T-cell (primary cell): Measurements from ENCODE around the gene NAT8L. TPM values are rescaled to one million over a fixed set of nuclear protein-coding genes. Genes with fewer than 3 reads are reported as not detected.
A peak's percentile ranks its signal among the peaks of the same experiment; 100 is the strongest.

Experiments
- ATAC-seq, 4 experiments: fragments of 200-7000 bp in 3 of 4; fragments of 150-1000 bp in 1 of 4; cut with Tn5 transposase; replicated peaks in 1 of 4; 1 replicate in 3 of 4; 2 replicates in 1 of 4; pipeline ENCODE4 v1.10.0; 2021; ENCODE audit warnings: moderate library complexity in 3 of 4, mild to moderate bottlenecking in 2 of 4, moderate number of reproducible peaks in 1 of 4
- CTCF ChIA-PET, 2 donors: fragments of 300-600 bp; sonication (Branson Sonifier 250); formaldehyde crosslinking; loops; one replicate each; lab custom pipeline; 2022; ENCODE audit warnings: antibody characterized with exemption in 2 of 2; lab: Charles Lee
- POLR2A ChIA-PET, 2 donors: fragments of 300-600 bp; sonication (Branson Sonifier 250); formaldehyde crosslinking; loops; one replicate each; lab custom pipeline; 2022; ENCODE audit warnings: antibody characterized with exemption in 2 of 2; lab: Charles Lee
- DNase-seq, 35 experiments: peaks; one replicate each; pipeline versions ENCODE4 v3.0.0 to v3.0.0-alpha.2; 2013 to 2023
- H3K27ac ChIP-seq: one replicate; pipeline ENCODE4 v1.5.1; 2013; ENCODE audit warnings: low read length
- H3K27me3 ChIP-seq, 2 experiments: replicated peaks in 1 of 2; 1 replicate in 1 of 2; 2 replicates in 1 of 2; pipeline versions ENCODE4 v1.6.1 to v1.7.0; 2013; ENCODE audit warnings: low read length in 1 of 2, mixed read lengths in 1 of 2; ENCODE audit not compliant: control insufficient read depth in 2 of 2, insufficient read depth in 2 of 2; ENCODE audit errors: extremely low read depth in 1 of 2
- H3K36me3 ChIP-seq, 2 donors: 1 replicate in 1 of 2; 2 replicates in 1 of 2; pipeline versions ENCODE4 v1.6.1 to v1.7.0; 2013; ENCODE audit warnings: low read length in 1 of 2; ENCODE audit not compliant: control insufficient read depth in 2 of 2, insufficient read depth in 1 of 2; ENCODE audit errors: extremely low read depth in 1 of 2
- H3K4me1 ChIP-seq, 2 experiments: 1 replicate in 1 of 2; 2 replicates in 1 of 2; pipeline versions ENCODE4 v1.6.1 to v1.7.0; 2013; ENCODE audit warnings: low read length in 2 of 2, mixed read lengths in 1 of 2; ENCODE audit not compliant: insufficient read depth in 2 of 2, control insufficient read depth in 1 of 2; ENCODE audit errors: extremely low read depth in 1 of 2
- H3K4me3 ChIP-seq, 2 donors: 1 replicate in 1 of 2; 2 replicates in 1 of 2; pipeline versions ENCODE4 v1.5.1 to v1.7.0; 2013; ENCODE audit warnings: mild to moderate bottlenecking in 2 of 2, low read length in 1 of 2, moderate library complexity in 1 of 2; ENCODE audit not compliant: control insufficient read depth in 1 of 2; ENCODE audit errors: extremely low read depth in 1 of 2
- H3K9me3 ChIP-seq: 2 replicates; pipeline ENCODE4 v1.7.0; 2013
- H3K27ac Mint-ChIP-seq, 2 donors: one replicate each; pipeline ENCODE4 v1.8.0; 2020 to 2021; ENCODE audit warnings: mild to moderate bottlenecking in 2 of 2, mixed read lengths in 2 of 2
- H3K27me3 Mint-ChIP-seq, 2 donors: one replicate each; pipeline ENCODE4 v1.8.0; 2021 to 2022; ENCODE audit warnings: mixed read lengths in 2 of 2
- H3K36me3 Mint-ChIP-seq: one replicate; pipeline ENCODE4 v1.8.0; 2021; ENCODE audit warnings: mixed read lengths
- H3K4me1 Mint-ChIP-seq, 3 donors: one replicate each; pipeline ENCODE4 v1.8.0; 2020 to 2022; ENCODE audit warnings: mixed read lengths in 3 of 3, mild to moderate bottlenecking in 1 of 3
- H3K4me3 Mint-ChIP-seq, 3 donors: one replicate each; pipeline ENCODE4 v1.8.0; 2020 to 2022; ENCODE audit warnings: mild to moderate bottlenecking in 3 of 3, mixed read lengths in 3 of 3, moderate library complexity in 3 of 3
- H3K9me3 Mint-ChIP-seq, 3 donors: one replicate each; pipeline ENCODE4 v1.8.0; 2020 to 2022; ENCODE audit warnings: mixed read lengths in 3 of 3
- WGBS: methylation state at CpG from one replicate; pipeline ENCODE4 v1.1.5; 2013; ENCODE audit warnings: missing lambda C conversion rate; ENCODE audit not compliant: insufficient coverage; 5-methylcytosine and 5-hydroxymethylcytosine counted together
- total RNA-seq, 35 experiments: library from RNA in 6 of 35; stranded (reverse) in 6 of 35; fragments of 120-200 nt in 1 of 35; gene quantifications; one replicate each; pipeline versions ENCODE4 v1.2.1 to v1.2.4 and lab custom pipeline; 2013 to 2026

Gene NAT8L
- total RNA-seq, 5 donors from 2014 or later (not counting 1 experiment from before 2014, with no cell fraction given) = 0.06 to 0.35 (median 0.11) TPM; not detected in 1

DNA sequence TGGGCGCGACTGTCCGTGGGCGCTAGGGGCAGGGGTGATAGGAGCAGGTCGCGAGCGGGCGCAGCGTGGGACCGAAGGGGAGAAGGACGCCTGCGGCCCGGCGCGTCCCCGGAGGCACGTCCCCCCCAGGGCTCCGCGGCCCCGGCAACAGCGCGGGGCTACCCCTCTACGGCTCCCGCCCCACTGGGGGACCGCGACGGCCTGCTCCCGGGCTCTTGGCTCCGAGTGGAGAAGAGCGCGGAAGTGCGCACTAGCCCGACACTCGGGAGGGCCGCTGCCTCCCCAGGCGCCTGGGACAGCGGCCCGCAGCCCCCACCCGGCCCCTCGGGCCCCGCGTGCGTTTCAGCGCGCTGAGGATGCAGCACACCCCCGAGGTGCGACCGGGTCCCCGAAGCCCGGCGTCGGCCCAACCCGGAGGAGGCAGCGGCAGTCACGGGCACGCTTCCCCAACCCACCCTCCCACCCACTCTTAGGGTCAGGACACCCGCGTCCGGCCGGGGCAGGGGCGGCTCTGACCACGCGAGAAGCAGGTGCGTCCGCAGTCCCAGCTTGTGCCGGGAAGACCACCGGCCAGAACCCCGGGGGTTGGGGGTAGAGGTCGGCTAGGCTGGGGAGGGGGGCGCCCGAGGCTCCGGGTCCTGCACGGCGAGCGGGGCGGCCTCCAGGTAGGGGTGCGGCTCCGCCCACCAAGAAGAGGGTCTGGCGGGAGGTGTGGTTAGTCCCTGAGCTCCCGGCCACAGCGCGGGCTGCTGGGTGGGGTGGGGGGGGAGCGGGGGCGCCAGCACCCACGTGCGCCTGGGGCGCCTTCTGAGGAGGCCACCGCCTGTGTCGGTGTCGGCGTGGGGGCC, 18.5 kb upstream of the NAT8L start:
- Histone ChIP-seq H3K9me3 (no peaks in the 10 kb centered on the region), H3K4me1 (peaks cover 8 to 20% of the 10 kb centered on the region in 2 experiments), H3K27ac (no peak overlapping the region), H3K4me3 (peak overlapping the region in 1 of 2 donors; percentile 78), H3K36me3 (no peaks in the 10 kb centered on the region), H3K27me3 (peaks cover 7 to 54% of the 10 kb centered on the region in 2 experiments)
- ATAC-seq (no peak), DNase-seq (no peak)
- POLR2A ChIA-PET = no interaction called here
- Mint-ChIP-seq H3K9me3 (no peaks in the 10 kb centered on the region), H3K4me1 (peaks cover 3 to 10% (median 8%) of the 10 kb centered on the region in 3 donors), H3K27me3 (peaks cover 25 to 31% of the 10 kb centered on the region in 2 donors), H3K36me3 (no peaks in the 10 kb centered on the region), H3K4me3 (peak overlapping the region; percentile 53 to 78 (median 58)), H3K27ac (no peak overlapping the region)
- CTCF ChIA-PET = interaction anchor here in 1 of 2 donors (0.6 kb wide), 1 partner anchor 909 kb away, joined by 3 read pairs; no protein-coding TSS in a partner anchor
- WGBS = 9% methylated on average over 70 of the region's 91 CpGs

DNA sequence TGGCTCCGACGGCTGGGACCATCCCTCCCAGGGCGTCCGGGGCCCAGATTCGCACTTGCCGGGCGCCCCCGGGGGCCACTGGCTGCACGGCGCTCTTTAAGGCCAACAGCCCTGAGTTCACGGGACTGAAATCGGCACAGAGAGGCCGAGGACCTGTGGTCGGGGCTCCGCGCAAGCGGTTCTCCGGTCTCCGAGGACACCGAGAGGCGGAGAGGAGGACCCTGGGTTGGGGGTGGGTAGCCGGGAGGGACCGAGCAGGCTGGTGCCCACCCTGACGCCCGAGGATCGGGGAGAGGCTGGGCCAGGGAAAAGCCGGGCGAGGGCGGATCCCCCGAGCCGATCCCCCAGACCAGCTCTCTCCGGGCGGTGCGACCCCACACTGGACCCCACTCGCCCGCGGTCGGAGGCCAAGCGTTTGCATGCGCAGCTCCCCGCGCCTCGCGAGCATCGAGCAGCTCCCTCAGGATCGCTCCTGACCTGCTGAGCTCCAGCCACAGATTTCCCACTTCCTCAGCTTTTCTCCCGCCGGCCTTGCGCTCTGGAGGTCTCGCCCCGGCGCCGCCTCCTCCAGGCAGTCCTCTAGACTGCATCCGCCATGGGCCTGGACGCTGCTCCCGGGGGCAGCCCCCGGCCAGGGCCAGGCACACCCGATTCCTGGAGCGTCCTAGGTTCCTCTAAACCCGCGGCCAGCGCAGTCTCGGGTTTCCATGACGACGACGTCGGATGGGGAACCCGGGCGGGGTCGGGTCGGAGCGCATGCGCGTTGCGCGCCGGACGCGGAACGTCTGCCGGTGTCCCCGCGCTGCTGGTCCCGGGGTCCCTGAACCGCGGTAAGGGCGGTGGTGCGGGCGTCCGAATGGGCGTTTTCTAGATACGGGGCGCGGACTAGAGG, 17.6 kb upstream of the NAT8L start:
- Histone ChIP-seq H3K27ac (no peak overlapping the region), H3K9me3 (no peaks in the 10 kb centered on the region), H3K4me1 (peaks cover 8 to 20% of the 10 kb centered on the region in 2 experiments), H3K4me3 (peak overlapping the region; percentile 68 to 78), H3K27me3 (peaks cover 5 to 59% of the 10 kb centered on the region in 2 experiments), H3K36me3 (no peaks in the 10 kb centered on the region)
- Mint-ChIP-seq H3K36me3 (no peaks in the 10 kb centered on the region), H3K4me3 (peak overlapping the region; percentile 75 to 78 (median 77)), H3K27ac (no peak overlapping the region), H3K27me3 (peaks cover 22 to 33% of the 10 kb centered on the region in 2 donors), H3K9me3 (no peaks in the 10 kb centered on the region), H3K4me1 (peaks cover 3 to 10% (median 8%) of the 10 kb centered on the region in 3 donors)
- 2% methylated on average over 84 of the region's 94 CpGs for WGBS
- POLR2A ChIA-PET = no interaction called here
- ATAC-seq (peak; percentile 72 to 80 (median 75)), DNase-seq (peak; percentile 49 to 86 (median 66))
- CTCF ChIA-PET = no interaction called here

DNA sequence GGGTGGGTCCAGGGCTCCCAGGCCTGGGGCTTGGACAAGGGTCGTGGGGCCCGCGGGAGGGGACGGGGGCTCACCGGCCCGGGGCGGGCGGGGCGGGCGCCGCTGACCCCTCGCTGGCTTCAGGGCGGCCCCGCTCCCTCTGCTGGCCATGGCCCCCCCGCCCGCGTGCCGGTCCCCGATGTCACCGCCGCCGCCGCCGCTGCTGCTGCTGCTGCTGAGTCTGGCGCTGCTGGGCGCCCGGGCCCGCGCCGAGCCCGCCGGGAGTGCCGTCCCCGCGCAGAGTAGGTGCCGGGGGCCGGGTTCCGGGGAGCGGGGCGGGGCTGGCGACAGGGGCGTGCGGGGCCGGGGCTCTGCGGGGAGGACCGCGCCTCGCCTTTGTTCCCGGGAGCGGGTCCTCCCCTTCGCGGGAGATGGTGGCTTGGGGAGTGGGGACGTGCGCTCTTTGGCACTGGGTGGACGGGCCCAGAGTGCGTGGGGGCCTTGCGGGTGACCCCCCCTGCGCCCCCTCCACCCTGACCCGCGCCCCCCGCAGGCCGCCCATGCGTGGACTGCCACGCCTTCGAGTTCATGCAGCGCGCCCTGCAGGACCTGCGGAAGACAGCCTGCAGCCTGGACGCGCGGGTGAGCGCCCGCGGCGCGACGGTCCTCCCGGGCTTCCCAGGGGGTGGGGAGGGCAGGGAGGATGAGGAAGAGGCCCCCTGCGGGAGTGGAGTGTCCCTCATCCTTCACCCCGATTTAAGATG, 16.8 kb upstream of the NAT8L start:
- no peaks in the 10 kb centered on the region for H3K36me3 Mint-ChIP-seq
- ATAC-seq = peak; percentile 65 to 71 (median 69)
- Histone ChIP-seq H3K9me3 (no peaks in the 10 kb centered on the region), H3K4me3 (peak overlapping the region; percentile 38 to 78), H3K27ac (no peak overlapping the region), H3K4me1 (peaks cover 8 to 21% of the 10 kb centered on the region in 2 experiments), H3K27me3 (peaks cover 2 to 60% of the 10 kb centered on the region in 2 experiments), H3K36me3 (no peaks in the 10 kb centered on the region)
- DNase-seq = peak in 21 of 35 experiments; percentile 12 to 60 (median 34)
- CTCF ChIA-PET = no interaction called here
- H3K9me3 Mint-ChIP-seq = no peaks in the 10 kb centered on the region
- WGBS = under 1% methylated on average over 53 of the region's 80 CpGs
- H3K27me3 Mint-ChIP-seq = peaks cover 15 to 26% of the 10 kb centered on the region in 2 donors
- no peak overlapping the region for H3K27ac Mint-ChIP-seq
- peak overlapping the region; percentile 69 to 78 (median 77) for H3K4me3 Mint-ChIP-seq
- POLR2A ChIA-PET = no interaction called here
- H3K4me1 Mint-ChIP-seq = peaks cover 3 to 10% (median 8%) of the 10 kb centered on the region in 3 donors

DNA sequence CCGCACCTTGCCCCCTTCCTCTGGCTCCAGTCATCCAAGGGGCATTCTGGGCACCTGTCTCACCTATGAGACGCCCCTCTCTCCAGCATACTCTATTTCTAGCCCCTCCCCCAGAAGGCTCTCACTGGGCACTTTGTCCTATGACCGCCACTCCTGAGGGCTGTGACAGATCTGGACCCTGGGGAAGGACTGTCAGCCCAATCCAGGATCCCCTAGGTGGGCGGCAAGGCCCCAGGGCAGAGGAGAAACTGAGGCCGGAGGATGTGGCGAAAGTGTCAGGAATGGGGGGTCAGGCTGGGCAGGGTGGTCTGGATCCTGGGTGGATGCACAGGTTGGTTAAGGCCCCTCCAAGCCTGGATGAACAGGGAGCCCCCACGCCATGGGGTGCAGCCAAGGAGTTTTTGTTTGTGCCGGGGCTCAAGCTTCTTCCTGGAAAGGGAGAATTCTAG, 16.2 kb upstream of the NAT8L start:
- Histone ChIP-seq H3K27ac (no peak overlapping the region), H3K4me3 (peak overlapping the region in 1 of 2 donors; percentile 38), H3K4me1 (peaks cover 8 to 21% of the 10 kb centered on the region in 2 experiments), H3K36me3 (no peaks in the 10 kb centered on the region), H3K27me3 (peaks cover 2 to 66% of the 10 kb centered on the region in 2 experiments), H3K9me3 (no peaks in the 10 kb centered on the region)
- peaks cover 3 to 10% (median 8%) of the 10 kb centered on the region in 3 donors for H3K4me1 Mint-ChIP-seq
- ATAC-seq (no peak), DNase-seq (no peak)
- H3K4me3 Mint-ChIP-seq = peak overlapping the region; percentile 69 to 77 (median 72)
- POLR2A ChIA-PET = no interaction called here
- H3K9me3 Mint-ChIP-seq = no peaks in the 10 kb centered on the region
- H3K27ac Mint-ChIP-seq = no peak overlapping the region
- 96% methylated on average over 4 of the region's 8 CpGs for WGBS
- H3K36me3 Mint-ChIP-seq = no peaks in the 10 kb centered on the region
- CTCF ChIA-PET = no interaction called here
- H3K27me3 Mint-ChIP-seq = peaks cover 15 to 30% of the 10 kb centered on the region in 2 donors

DNA sequence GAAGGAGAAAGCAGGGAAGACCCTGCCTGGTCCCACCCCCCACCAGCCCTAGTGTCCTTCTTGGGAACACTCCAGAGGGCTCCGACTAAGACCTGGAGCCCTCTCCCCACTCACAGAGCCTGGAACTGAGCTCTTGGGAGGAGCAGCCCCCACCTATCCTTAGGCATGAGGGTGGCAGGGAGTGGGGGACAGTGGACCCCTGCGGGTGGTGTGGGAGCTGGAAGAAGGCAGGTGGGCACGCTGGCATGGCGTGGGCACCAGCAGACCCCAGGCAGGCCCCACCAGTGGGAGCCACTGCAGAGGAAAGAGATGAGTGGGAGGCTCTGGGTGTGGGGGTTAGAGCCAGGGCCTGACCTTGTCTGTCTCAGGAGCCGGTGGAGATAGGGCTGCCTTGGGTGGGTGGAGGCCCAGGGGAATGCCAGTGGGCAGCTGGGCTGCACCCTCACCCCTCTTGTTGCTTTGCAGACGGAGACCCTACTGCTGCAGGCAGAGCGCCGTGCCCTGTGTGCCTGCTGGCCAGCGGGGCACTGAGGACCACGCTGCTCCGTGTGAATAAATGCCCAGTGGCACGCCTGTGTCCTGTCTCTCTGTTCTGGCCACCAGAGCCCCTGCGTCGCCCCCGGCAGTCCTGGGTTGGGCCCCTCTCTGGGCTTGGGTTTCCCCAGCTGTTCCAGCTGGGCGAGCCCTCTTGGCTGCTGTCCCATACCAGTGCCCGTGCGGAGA, 15.6 kb upstream of the NAT8L start:
- WGBS = 96% methylated on average over 17 of the region's 18 CpGs
- Mint-ChIP-seq H3K4me3 (peak overlapping the region; percentile 40 to 77 (median 69)), H3K27ac (no peak overlapping the region), H3K4me1 (peaks cover 3 to 10% (median 8%) of the 10 kb centered on the region in 3 donors), H3K9me3 (no peaks in the 10 kb centered on the region), H3K27me3 (peaks cover 17 to 36% of the 10 kb centered on the region in 2 donors), H3K36me3 (no peaks in the 10 kb centered on the region)
- ATAC-seq (no peak), DNase-seq (no peak)
- Histone ChIP-seq H3K4me1 (peaks cover 8 to 21% of the 10 kb centered on the region in 2 experiments), H3K27me3 (peaks cover 2 to 69% of the 10 kb centered on the region in 2 experiments), H3K27ac (no peak overlapping the region), H3K4me3 (no peak overlapping the region), H3K9me3 (no peaks in the 10 kb centered on the region), H3K36me3 (no peaks in the 10 kb centered on the region)
- ChIA-PET POLR2A (no interaction called here), CTCF (no interaction called here)
